ENCODE results near the gene PSMA2.

Gene PSMA2

DNA sequence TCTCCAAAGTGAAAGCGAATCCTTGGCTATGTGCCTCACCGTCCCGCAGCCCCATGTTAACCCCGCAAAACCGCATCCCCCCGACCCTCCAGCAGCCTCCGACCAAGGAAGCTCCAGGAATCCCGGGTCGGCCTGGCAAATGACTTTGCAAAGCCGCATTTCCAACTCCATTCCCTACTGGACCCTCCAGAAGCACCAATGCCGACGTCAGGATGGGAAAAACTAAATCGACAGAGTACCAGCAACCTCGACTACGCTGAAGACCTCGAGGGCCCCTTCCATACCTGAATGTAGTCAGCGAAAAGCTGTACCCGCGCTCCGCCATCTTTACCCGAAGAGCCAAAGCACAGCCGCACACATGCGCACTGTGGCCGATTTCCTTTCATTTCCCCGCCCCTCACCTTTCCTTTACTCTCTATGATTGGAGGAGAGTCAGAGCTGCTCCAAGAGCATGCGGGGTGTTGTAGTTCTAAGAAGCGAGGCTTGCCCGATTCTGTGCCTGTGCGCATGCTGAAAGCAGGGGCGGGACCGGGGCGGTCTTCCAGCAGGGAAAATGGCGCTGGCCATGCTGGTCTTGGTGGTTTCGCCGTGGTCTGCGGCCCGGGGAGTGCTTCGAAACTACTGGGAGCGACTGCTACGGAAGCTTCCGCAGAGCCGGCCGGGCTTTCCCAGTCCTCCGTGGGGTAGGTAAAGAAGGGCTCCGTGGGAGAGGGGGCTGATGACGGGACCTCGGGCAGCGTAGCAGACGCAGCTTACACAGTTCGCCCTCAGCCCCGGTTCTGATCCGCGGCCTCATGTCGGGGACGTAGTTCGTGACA is at the start of gene PSMA2, which contains the start of gene MRPL32:
TSS of gene PSMA2 (minus strand) at position 341 of the 818 bp plus-strand sequence. CDS start at position 325, 16 bp downstream.
TSS of gene MRPL32 (plus strand) at position 543 of the 818 bp plus-strand sequence. CDS start at position 554, 11 bp downstream.
- H3K4me3 ChIP-seq (ENCODE audit: low read depth, low read length), result peak within 1 kb of the TSS; percentile 97
- DNase-seq (ENCODE audit: low read depth), result peak; percentile 97
- TF ChIP-seq CTCF (IDR thresholded peaks at IDR 0.05; ENCODE audit: insufficient read depth, low read depth, low read length, missing control alignments), result no peak

DNA sequence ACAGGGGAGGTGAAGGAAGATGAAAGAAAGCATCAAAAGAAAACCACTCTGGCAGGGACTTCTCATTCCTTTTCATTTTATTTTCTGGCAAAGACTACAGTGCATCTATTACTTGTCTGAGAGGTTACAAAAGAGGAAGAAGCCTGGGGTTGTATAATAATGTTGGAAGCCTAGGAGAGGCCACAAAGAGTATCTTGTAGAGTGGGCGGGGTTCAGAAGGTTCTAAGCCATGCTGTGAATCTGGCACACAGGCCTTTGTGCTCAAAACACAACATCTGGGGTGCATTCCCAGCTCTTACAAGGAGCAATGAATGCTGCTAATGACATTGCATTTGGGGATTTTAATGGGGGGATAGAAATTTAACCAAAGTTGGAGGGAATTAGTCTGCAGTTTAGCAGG is 49.6 kb upstream of the PSMA2 start:
- no peak overlapping the region for H3K4me3 ChIP-seq (ENCODE audit: low read depth, low read length)
- TF ChIP-seq CTCF (IDR thresholded peaks at IDR 0.05; ENCODE audit: insufficient read depth, low read depth, low read length, missing control alignments), result no peak
- DNase-seq (ENCODE audit: low read depth), result no peak

- no peak for TF ChIP-seq CTCF (IDR thresholded peaks at IDR 0.05; ENCODE audit: insufficient read depth, low read depth, low read length, missing control alignments)
- H3K4me3 ChIP-seq (ENCODE audit: low read depth, low read length), result no peak overlapping the region
- no peak for DNase-seq (ENCODE audit: low read depth)
Measured at GRCh38 chr7:42980514-42980913, 48.5 kb upstream of the PSMA2 start.

GRCh38 chr7:42980084-42980483 is 48.1 kb upstream of the PSMA2 start:
- H3K4me3 ChIP-seq (ENCODE audit: low read depth, low read length), result no peak overlapping the region
- DNase-seq (ENCODE audit: low read depth), result no peak
- no peak for TF ChIP-seq CTCF (IDR thresholded peaks at IDR 0.05; ENCODE audit: insufficient read depth, low read depth, low read length, missing control alignments)

DNA sequence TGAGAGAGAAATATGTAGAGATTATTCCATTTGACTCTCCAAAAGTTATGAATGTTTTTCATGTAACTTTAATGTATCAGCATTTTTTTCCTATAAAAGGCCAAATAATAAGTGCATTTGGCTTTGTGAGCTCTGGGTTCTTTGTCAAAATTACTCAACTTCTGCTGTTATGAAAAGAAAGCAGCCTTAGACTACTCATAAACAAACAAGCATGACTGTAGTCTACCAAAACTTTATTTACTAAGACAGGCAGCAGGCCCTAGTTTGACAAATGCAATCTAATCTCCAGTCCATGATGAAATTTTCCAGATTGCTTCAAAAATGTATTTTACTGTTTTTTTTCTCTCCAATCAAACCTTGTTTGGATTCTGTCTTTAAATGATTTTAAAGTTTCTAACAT is 46.5 kb upstream of the PSMA2 start:
- no peak for DNase-seq (ENCODE audit: low read depth)
- H3K4me3 ChIP-seq (ENCODE audit: low read depth, low read length), result no peak overlapping the region
- no peak for TF ChIP-seq CTCF (IDR thresholded peaks at IDR 0.05; ENCODE audit: insufficient read depth, low read depth, low read length, missing control alignments)

DNA sequence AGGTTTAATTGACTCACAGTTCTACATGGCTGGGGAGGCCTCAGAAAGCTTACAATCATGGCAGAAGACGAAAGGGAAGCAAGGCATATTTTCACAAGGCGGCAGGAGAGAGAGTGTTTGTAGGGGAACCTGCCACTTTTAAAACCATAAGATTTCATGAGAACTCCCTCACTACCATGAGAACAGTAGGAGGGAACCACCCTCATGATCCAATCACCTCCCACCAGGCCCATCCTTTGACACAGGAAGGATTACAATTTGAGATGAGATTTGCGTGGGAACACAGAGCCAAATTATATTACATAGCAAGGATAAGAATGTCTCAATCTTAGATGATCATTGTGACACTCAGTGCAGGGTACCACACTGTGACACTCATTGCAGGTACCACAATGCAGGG is 44.4 kb upstream of the PSMA2 start:
- no peak overlapping the region for H3K4me3 ChIP-seq (ENCODE audit: low read depth, low read length)
- no peak for TF ChIP-seq CTCF (IDR thresholded peaks at IDR 0.05; ENCODE audit: insufficient read depth, low read depth, low read length, missing control alignments)
- no peak for DNase-seq (ENCODE audit: low read depth)
